Gastrocnemius medialis (tissue), 4 donors: ENCODE results near the gene CADPS. TPM values are rescaled to one million over a fixed set of nuclear protein-coding genes. Genes with fewer than 3 reads are reported as not detected.

ENCODE experiments used
- ATAC-seq, 2 donors: fragments of 150-250 bp; one replicate each; pipeline ENCODE4 v1.9.1; 2016
- DNase-seq, 2 donors: peaks; one replicate each; pipeline ENCODE4 v3.0.0-alpha.2; 2019
- H3K27ac ChIP-seq, 4 donors: fragments of 200-600 bp; sonication (generic); 1 replicate in 1 of 4; 2 replicates in 3 of 4; pipeline ENCODE4 v1.5.1; 2016 to 2018; ENCODE audit warnings: mild to moderate bottlenecking in 2 of 4, moderate library complexity in 1 of 4
- H3K27me3 ChIP-seq, 3 donors: fragments of 200-600 bp; sonication (generic) in 2 of 3; 1 replicate in 1 of 3; 2 replicates in 2 of 3; pipeline versions ENCODE4 v1.5.1 to v1.6.0; 2016 to 2019; ENCODE audit warnings: mild to moderate bottlenecking in 1 of 3, moderate library complexity in 1 of 3
- H3K36me3 ChIP-seq, 2 donors: fragments of 200-600 bp; sonication (generic) in 1 of 2; one replicate each; pipeline ENCODE4 v1.5.1; 2017 to 2018
- H3K4me1 ChIP-seq, 2 donors: fragments of 200-600 bp; sonication (generic) in 1 of 2; one replicate each; pipeline ENCODE4 v1.5.1; 2016 to 2017; ENCODE audit warnings: mild to moderate bottlenecking in 2 of 2
- H3K4me3 ChIP-seq, 4 donors: fragments of 200-600 bp; sonication (generic) in 3 of 4; 1 replicate in 1 of 4; 2 replicates in 3 of 4; pipeline ENCODE4 v1.5.1; 2016 to 2019; ENCODE audit warnings: mild to moderate bottlenecking in 2 of 4
- H3K9me3 ChIP-seq, 3 donors: fragments of 200-600 bp; sonication (generic) in 2 of 3; 1 replicate in 1 of 3; 2 replicates in 2 of 3; pipeline ENCODE4 v1.5.1; 2016 to 2019
- CTCF ChIP-seq, 5 experiments: fragments of 450-650 bp in 3 of 5; fragments of 200-600 bp in 2 of 5; sonication (generic) in 2 of 5; IDR thresholded peaks in 4 of 5; conservative IDR thresholded peaks in 1 of 5; 1 replicate in 4 of 5; 2 replicates in 1 of 5; pipeline ENCODE4 v1.5.1; 2016 to 2019; ENCODE audit warnings: antibody characterized with exemption in 5 of 5, mild to moderate bottlenecking in 3 of 5, moderate library complexity in 3 of 5
- POLR2A ChIP-seq, 2 donors: fragments of 450-650 bp; IDR thresholded peaks; one replicate each; pipeline ENCODE4 v1.6.1; 2017; ENCODE audit warnings: antibody characterized with exemption in 2 of 2, mild to moderate bottlenecking in 2 of 2, moderate library complexity in 2 of 2
- in situ Hi-C, 4 donors: fragments of 200-750 bp; cut with MboI; loops; one replicate each; pipeline versions ENCODE4 v1.15.0 to v1.8.0; 2017; ENCODE audit warnings: low sequenced_read_pairs in 4 of 4
- intact Hi-C: fragments of 100-400 bp; cut with DNase I; formaldehyde crosslinking; loops from one replicate; pipeline ENCODE4 v1.15.1; 2023; ENCODE audit warnings: low total_unique reads
- total RNA-seq, 4 donors: library from RNA; depleted of rRNA; stranded (reverse); fragments of >200 nt; gene quantifications; one replicate each; pipeline versions ENCODE4 v1.1.0 to v1.2.3, GENCODE V29; 2016

The CADPS gene
- total RNA-seq, 4 donors from 2014 or later = 2.1 TPM; not detected in 3

GRCh38 chr3:62905331-62905730, 30.1 kb upstream of the CADPS start:
- in situ Hi-C loops = loop anchor here in 1 of 4 donors (25.0 kb wide), 1 partner anchor 93 kb away; no protein-coding TSS in a partner anchor
- ATAC-seq = no peak

GRCh38 chr3:62898530-62899496, 23.6 kb upstream of the CADPS start:
- in situ Hi-C loops (no loop called here), intact Hi-C loops (no loop called here)
- H3K4me1 ChIP-seq = no peaks in the 10 kb centered on the region

More at GRCh38 chr3:62905331-62905730, 30.1 kb upstream of the CADPS start:
- Histone ChIP-seq H3K27me3 (no peaks in the 10 kb centered on the region), H3K4me1 (no peaks in the 10 kb centered on the region), H3K27ac (no peak overlapping the region), H3K36me3 (no peaks in the 10 kb centered on the region), H3K4me3 (no peak overlapping the region), H3K9me3 (no peaks in the 10 kb centered on the region)
- intact Hi-C loops = no loop called here
- TF ChIP-seq POLR2A (IDR thresholded peaks at IDR 0.05) (no peak), CTCF (IDR thresholded peaks at IDR 0.05 in 4 of 5, conservative IDR thresholded peaks at IDR 0.05 in 1 of 5) (no peak)
- DNase-seq = no peak

GRCh38 chr3:62895901-62896300, 20.7 kb upstream of the CADPS start:
- Histone ChIP-seq H3K4me1 (no peaks in the 10 kb centered on the region), H3K27me3 (no peaks in the 10 kb centered on the region), H3K36me3 (no peaks in the 10 kb centered on the region), H3K9me3 (no peaks in the 10 kb centered on the region), H3K4me3 (no peak overlapping the region), H3K27ac (no peak overlapping the region)
- intact Hi-C loops (no loop called here), in situ Hi-C loops (no loop called here)
- DNase-seq = no peak
- ATAC-seq = no peak
- TF ChIP-seq CTCF (IDR thresholded peaks at IDR 0.05 in 4 of 5, conservative IDR thresholded peaks at IDR 0.05 in 1 of 5) (no peak), POLR2A (IDR thresholded peaks at IDR 0.05) (no peak)

More at GRCh38 chr3:62898530-62899496, 23.6 kb upstream of the CADPS start:
- no peaks in the 10 kb centered on the region for H3K36me3 ChIP-seq
- no peak overlapping the region for H3K27ac ChIP-seq
- TF ChIP-seq POLR2A (IDR thresholded peaks at IDR 0.05) (no peak), CTCF (IDR thresholded peaks at IDR 0.05 in 4 of 5, conservative IDR thresholded peaks at IDR 0.05 in 1 of 5) (no peak)
- DNase-seq = no peak
- no peaks in the 10 kb centered on the region for H3K9me3 ChIP-seq
- no peak for ATAC-seq
- H3K27me3 ChIP-seq = no peaks in the 10 kb centered on the region
- no peak overlapping the region for H3K4me3 ChIP-seq

- no peak for ATAC-seq
- no peak for DNase-seq
- Histone ChIP-seq H3K27ac (no peak overlapping the region), H3K36me3 (no peaks in the 10 kb centered on the region), H3K9me3 (no peaks in the 10 kb centered on the region), H3K27me3 (no peaks in the 10 kb centered on the region), H3K4me3 (no peak overlapping the region), H3K4me1 (no peaks in the 10 kb centered on the region)
- TF ChIP-seq POLR2A (IDR thresholded peaks at IDR 0.05) (no peak), CTCF (IDR thresholded peaks at IDR 0.05 in 4 of 5, conservative IDR thresholded peaks at IDR 0.05 in 1 of 5) (no peak)
- in situ Hi-C loops = no loop called here
- intact Hi-C loops = no loop called here
These were observed 17.7 kb upstream of the CADPS start for GRCh38 chr3:62892951-62893350.
